AG04449 (cell line): ENCODE measurements around the gene PFDN4.
"Not testable (repeated sequence)": the region's sequence is repeated elsewhere in the genome, so short reads cannot be mapped to it uniquely, and the experiment has no call there.

Experiments used
- CTCF ChIA-PET: fragments of 350-600 bp; formaldehyde crosslinking; extraction: SDS; loops from one replicate; lab custom pipeline; 2021; ENCODE audit warnings: antibody characterized with exemption; lab: Yijun Ruan, JAX
- POLR2A ChIA-PET: fragments of 400-600, 350-600 bp; formaldehyde crosslinking; extraction: SDS; loops from one replicate; lab custom pipeline; 2020; ENCODE audit warnings: antibody characterized with exemption, inconsistent platforms; lab: Yijun Ruan, JAX
- DNase-seq: peaks from one replicate; pipeline ENCODE4 v3.0.0-alpha.2; 2010; ENCODE audit warnings: low read depth, low spot score
- H3K4me3 ChIP-seq: 2 replicates; pipeline ENCODE4 v1.5.1; 2011; ENCODE audit warnings: low read depth, mild to moderate bottlenecking, control low read depth, low read length
- TF ChIP-seq, protein P1 (sequence below): IDR thresholded peaks from one replicate; pipeline ENCODE4 v1.5.1; 2011; ENCODE audit warnings: mild to moderate bottlenecking, moderate library complexity, low read length, control low read depth, inconsistent platforms; ENCODE audit not compliant: insufficient read depth; ENCODE audit errors: missing control alignments

PFDN4 gene

DNA sequence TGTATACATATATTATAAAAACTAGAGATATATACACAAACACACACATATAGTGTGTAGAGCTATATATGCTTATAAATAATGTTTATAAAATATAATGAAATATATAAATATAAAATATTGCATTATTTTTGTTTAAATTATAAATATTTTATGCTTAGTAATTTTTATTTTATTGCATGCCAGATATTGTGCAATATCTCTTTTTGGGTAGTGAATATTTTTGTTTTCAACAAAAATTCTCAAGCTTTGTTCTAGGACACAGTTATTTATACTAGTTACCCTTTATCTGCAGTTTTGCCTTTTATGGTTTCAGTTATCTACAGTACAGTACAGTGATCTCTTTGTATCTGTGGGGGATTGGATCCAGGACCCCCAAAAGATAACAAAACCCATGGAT lies 52.2 kb downstream of the PFDN4 start:
- POLR2A ChIA-PET, result no interaction called here

DNA sequence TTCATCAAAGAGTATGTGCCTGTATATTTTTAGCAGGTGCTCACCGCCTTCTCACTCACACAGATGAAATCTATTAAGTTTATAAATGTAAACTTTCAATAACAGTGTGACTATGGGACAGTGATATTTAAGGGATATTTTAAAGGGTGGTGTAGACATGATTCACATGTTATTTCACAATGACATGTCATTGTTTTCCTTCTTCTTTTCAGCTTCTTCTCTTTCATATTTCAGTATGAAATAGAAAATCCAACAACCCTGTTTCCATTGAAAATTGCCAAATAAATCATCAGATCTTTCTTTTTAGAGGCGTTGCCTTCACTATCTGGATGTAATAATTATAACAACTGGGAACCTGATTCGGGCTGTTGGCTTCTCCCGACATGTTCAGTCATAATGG lies 54.8 kb downstream of the PFDN4 start:
- POLR2A ChIA-PET, result no interaction called here
- CTCF ChIA-PET, result no interaction called here
- TF ChIP-seq, protein P1, sequence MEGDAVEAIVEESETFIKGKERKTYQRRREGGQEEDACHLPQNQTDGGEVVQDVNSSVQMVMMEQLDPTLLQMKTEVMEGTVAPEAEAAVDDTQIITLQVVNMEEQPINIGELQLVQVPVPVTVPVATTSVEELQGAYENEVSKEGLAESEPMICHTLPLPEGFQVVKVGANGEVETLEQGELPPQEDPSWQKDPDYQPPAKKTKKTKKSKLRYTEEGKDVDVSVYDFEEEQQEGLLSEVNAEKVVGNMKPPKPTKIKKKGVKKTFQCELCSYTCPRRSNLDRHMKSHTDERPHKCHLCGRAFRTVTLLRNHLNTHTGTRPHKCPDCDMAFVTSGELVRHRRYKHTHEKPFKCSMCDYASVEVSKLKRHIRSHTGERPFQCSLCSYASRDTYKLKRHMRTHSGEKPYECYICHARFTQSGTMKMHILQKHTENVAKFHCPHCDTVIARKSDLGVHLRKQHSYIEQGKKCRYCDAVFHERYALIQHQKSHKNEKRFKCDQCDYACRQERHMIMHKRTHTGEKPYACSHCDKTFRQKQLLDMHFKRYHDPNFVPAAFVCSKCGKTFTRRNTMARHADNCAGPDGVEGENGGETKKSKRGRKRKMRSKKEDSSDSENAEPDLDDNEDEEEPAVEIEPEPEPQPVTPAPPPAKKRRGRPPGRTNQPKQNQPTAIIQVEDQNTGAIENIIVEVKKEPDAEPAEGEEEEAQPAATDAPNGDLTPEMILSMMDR, result no peak
- DNase-seq, result no peak
- H3K4me3 ChIP-seq, result no peak overlapping the region

More for the DNA sequence above, 52.2 kb downstream of the PFDN4 start:
- H3K4me3 ChIP-seq, result no peak overlapping the region
- CTCF ChIA-PET, result no interaction called here
- TF ChIP-seq, protein P1, result no peak
- DNase-seq, result no peak

DNA sequence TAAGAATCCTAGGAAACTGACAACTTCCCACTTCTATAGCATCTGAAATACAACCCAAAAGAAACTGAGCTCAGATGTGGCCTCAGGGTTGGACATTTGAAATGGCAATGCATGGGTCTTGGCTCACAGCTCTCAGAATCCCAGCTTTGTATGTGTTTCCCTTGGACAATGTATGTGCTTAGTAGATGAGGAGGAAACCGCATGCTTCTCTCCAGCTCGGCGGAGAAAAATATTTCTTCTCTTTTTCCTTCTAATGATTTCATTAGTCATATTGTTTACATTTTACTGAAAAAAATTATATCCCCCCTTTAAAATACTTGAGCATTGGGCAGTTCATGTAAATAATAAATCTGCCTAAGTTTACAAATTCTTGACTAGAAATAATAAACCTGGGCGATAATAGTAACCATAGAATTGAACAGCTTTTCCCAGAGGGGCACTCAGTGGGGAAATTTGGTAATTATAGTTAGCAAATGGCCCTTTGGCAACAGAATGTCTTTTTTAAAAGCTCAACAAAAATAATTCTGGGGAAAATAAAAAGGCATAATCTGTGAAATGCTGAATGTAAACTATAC lies 55.3 kb downstream of the PFDN4 start:
- ChIA-PET POLR2A (no interaction called here), CTCF (interaction anchor here (1.0 kb wide), 2 partner anchors 56 to 383 kb away, joined by 3 read pairs; partner anchors contain the start of gene PFDN4)
- DNase-seq, result no peak
- H3K4me3 ChIP-seq, result no peak overlapping the region
- TF ChIP-seq, protein P1, result no peak

DNA sequence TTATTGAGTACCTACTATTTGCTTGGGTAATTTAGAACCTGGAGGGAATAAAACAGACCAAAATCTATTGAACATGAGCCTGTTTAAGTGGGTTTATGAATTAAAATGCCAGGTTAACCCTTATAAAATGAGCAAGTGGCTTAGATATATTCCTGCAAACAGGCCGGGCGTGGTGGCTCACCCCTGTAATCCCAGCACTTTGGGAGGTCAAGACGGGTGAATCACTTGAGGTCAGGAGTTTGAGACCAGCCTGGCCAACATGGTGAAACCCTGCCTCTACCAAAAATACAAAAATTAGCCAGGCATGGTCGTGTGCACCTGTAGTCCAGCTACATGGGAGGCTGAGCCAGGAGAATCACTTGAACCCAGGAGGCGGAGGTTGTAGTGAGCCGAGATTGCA lies 57.9 kb downstream of the PFDN4 start:
- POLR2A ChIA-PET, CTCF ChIA-PET, DNase-seq, H3K4me3 ChIP-seq: not testable (repeated sequence)

DNA sequence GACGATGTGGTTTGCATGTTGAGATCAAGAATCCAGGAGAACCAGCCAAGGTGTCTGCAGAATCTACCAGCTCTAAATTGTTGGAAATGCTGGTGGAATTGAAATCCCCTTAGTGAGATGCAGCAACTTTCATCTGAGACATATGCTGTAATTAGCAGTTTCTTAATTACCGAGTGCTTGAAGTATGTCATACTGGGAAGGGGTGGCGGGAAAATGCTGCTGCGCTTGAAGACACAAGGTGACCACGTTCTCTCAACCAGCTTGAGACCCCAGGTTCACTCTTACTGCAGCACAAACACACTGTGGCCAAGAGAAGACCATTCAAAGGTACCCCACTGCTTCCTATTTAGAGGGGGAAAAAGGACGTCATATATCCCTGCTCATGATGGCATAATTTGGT lies 59.0 kb downstream of the PFDN4 start:
- no peak overlapping the region for H3K4me3 ChIP-seq
- TF ChIP-seq, protein P1, result no peak
- ChIA-PET CTCF (no interaction called here), POLR2A (no interaction called here)
- no peak for DNase-seq

DNA sequence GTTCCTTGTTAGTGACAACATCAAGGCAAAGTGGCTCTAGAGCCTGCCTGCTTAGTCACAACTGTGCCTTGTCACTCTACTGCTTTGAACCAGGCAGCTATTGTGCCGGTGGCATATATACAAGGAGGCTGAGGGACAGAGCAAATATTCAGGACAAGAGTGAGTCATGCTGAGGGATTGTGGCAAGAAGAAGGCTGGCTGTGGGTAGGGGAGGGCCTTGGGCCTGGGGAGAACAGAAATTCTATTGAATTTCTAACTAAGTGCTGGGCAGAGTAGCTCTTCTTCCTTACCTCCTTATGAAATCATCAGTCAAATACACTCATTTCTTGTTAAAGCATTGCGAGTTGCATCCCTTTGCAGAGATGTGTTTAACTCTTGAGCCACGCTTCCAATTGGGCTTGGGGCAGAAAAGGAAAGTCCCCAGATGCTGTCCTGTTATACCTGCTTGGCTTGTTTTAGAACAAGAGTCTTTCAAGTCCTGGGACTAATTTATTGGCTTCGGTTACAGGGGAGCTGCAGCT lies 59.7 kb downstream of the PFDN4 start:
- no peak overlapping the region for H3K4me3 ChIP-seq
- TF ChIP-seq, protein P1, result no peak
- no peak for DNase-seq
- ChIA-PET CTCF (no interaction called here), POLR2A (no interaction called here)

DNA sequence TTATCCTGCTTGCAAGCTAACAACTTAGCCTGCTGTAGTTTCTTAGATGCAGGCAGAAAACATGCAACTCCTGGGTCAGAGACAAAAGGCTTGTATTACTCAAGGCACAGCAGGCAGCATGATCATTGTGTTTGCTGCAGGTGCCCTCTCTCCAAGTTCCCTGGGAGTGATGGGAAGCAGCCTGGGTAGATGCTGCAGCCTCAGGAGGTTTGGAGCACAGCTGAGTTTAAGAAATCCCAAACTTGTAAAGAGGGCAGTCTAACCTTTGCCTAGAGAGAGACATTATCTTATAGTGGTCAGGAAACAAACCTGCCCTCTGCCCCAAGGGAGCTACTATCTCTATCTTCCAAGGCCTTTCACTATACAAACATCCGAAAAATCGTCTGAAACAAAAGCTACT lies 61.1 kb downstream of the PFDN4 start:
- ChIA-PET CTCF (no interaction called here), POLR2A (no interaction called here)
- no peak overlapping the region for H3K4me3 ChIP-seq
- DNase-seq, result no peak
- TF ChIP-seq, protein P1, result no peak
